ENCODE results near the gene SOX11.

Gene SOX11

GRCh38 chr2:5727235-5727634, 35.1 kb downstream of the SOX11 start:
- H3K4me3 ChIP-seq (replicated peaks in 1 of 2; ENCODE audit: low read depth in 2 of 2, low read length in 2 of 2), result no peak overlapping the region
- TF ChIP-seq CTCF (IDR thresholded peaks at IDR 0.05; ENCODE audit: low read depth, low read length), result no peak
- DNase-seq (ENCODE audit: low read depth in 2 of 2), result no peak

GRCh38 chr2:5729416-5729815, 37.2 kb downstream of the SOX11 start:
- no peak for TF ChIP-seq CTCF (IDR thresholded peaks at IDR 0.05; ENCODE audit: low read depth, low read length)
- no peak overlapping the region for H3K4me3 ChIP-seq (replicated peaks in 1 of 2; ENCODE audit: low read depth in 2 of 2, low read length in 2 of 2)
- DNase-seq (ENCODE audit: low read depth in 2 of 2), result no peak

GRCh38 chr2:5730386-5730785, 38.2 kb downstream of the SOX11 start:
- no peak overlapping the region for H3K4me3 ChIP-seq (replicated peaks in 1 of 2; ENCODE audit: low read depth in 2 of 2, low read length in 2 of 2)
- no peak for TF ChIP-seq CTCF (IDR thresholded peaks at IDR 0.05; ENCODE audit: low read depth, low read length)
- no peak for DNase-seq (ENCODE audit: low read depth in 2 of 2)

GRCh38 chr2:5734859-5735520, 42.8 kb downstream of the SOX11 start:
- no peak overlapping the region for H3K4me3 ChIP-seq (replicated peaks in 1 of 2; ENCODE audit: low read depth in 2 of 2, low read length in 2 of 2)
- no peak for TF ChIP-seq CTCF (IDR thresholded peaks at IDR 0.05; ENCODE audit: low read depth, low read length)
- DNase-seq (ENCODE audit: low read depth in 2 of 2), result no peak

- no peak overlapping the region for H3K4me3 ChIP-seq (replicated peaks in 1 of 2; ENCODE audit: low read depth in 2 of 2, low read length in 2 of 2)
- DNase-seq (ENCODE audit: low read depth in 2 of 2), result no peak
- TF ChIP-seq CTCF (IDR thresholded peaks at IDR 0.05; ENCODE audit: low read depth, low read length), result no peak
Measured at GRCh38 chr2:5735521-5735861, 43.3 kb downstream of the SOX11 start.

- no peak for DNase-seq (ENCODE audit: low read depth in 2 of 2)
- TF ChIP-seq CTCF (IDR thresholded peaks at IDR 0.05; ENCODE audit: low read depth, low read length), result no peak
- no peak overlapping the region for H3K4me3 ChIP-seq (replicated peaks in 1 of 2; ENCODE audit: low read depth in 2 of 2, low read length in 2 of 2)
Measured at GRCh38 chr2:5736050-5736449, 43.9 kb downstream of the SOX11 start.

GRCh38 chr2:5736886-5737285, 44.7 kb downstream of the SOX11 start:
- TF ChIP-seq CTCF (IDR thresholded peaks at IDR 0.05; ENCODE audit: low read depth, low read length), result no peak
- DNase-seq (ENCODE audit: low read depth in 2 of 2), result no peak
- no peak overlapping the region for H3K4me3 ChIP-seq (replicated peaks in 1 of 2; ENCODE audit: low read depth in 2 of 2, low read length in 2 of 2)

Measured in cardiac fibroblast (primary cell).